ENCODE results near the gene BMAL1. TPM values are rescaled to one million over a fixed set of nuclear protein-coding genes. Genes with fewer than 3 reads are reported as not detected.

Gene BMAL1
- polyA plus RNA-seq, 1 donor (not counting 4 experiments of a cell fraction or from before 2014, with no cell fraction given): 27.5 TPM

GRCh38 chr11:13380731-13381130 lies 103.1 kb downstream of the BMAL1 start:
- no peak for FAIRE-seq
- H3K36me3 ChIP-seq (ENCODE audit: control insufficient read depth in 2 of 2, extremely low read depth in 1 of 2, insufficient read depth in 2 of 2, low read length in 2 of 2): peaks cover 16 to 34% of the 10 kb centered on the region in 2 experiments
- dilution Hi-C loops (cut with MboI; ENCODE audit: extremely low pct_ligation_motif_present, low sequenced_read_pairs): no loop called here

GRCh38 chr11:13382751-13383150 lies 105.2 kb downstream of the BMAL1 start:
- Histone ChIP-seq H3K4me1 (ENCODE audit: control insufficient read depth, extremely low read depth, insufficient read depth, low read length) (no peaks in the 10 kb centered on the region), H3K27me3 (ENCODE audit: control insufficient read depth, extremely low read depth, insufficient read depth, low read length) (no peaks in the 10 kb centered on the region), H3K4me3 (ENCODE audit: control insufficient read depth in 2 of 3, extremely low read depth in 1 of 3, insufficient read depth in 2 of 3, low read depth in 1 of 3, low read length in 3 of 3) (no peak overlapping the region), H4K20me1 (ENCODE audit: control insufficient read depth, extremely low read depth, insufficient read depth, low read length) (no peaks in the 10 kb centered on the region), H2AFZ (ENCODE audit: control insufficient read depth, low read length) (no peak overlapping the region), H3K79me2 (ENCODE audit: control insufficient read depth, insufficient read depth, low read length) (no peaks in the 10 kb centered on the region), H3K27ac (ENCODE audit: control insufficient read depth, insufficient read depth, low read length) (no peak overlapping the region), H3K9ac (ENCODE audit: control insufficient read depth, extremely low read depth, insufficient read depth, low read length) (no peak overlapping the region), H3K9me1 (ENCODE audit: control insufficient read depth, extremely low read depth, insufficient read depth, low read length) (no peaks in the 10 kb centered on the region), H3K36me3 (ENCODE audit: control insufficient read depth in 2 of 2, extremely low read depth in 1 of 2, insufficient read depth in 2 of 2, low read length in 2 of 2) (peaks cover 17 to 31% of the 10 kb centered on the region in 2 experiments), H3K4me2 (ENCODE audit: control insufficient read depth, extremely low read depth, insufficient read depth, low read depth, low read length) (no peak overlapping the region), H3K9me3 (ENCODE audit: control insufficient read depth, low read depth, low read length) (no peaks in the 10 kb centered on the region)
- TF ChIP-seq CTCF (optimal IDR thresholded peaks at IDR 0.05 in 1 of 3, IDR thresholded peaks at IDR 0.05 in 1 of 3, conservative IDR thresholded peaks at IDR 0.05 in 1 of 3; ENCODE audit: extremely low read depth in 1 of 3, insufficient read depth in 2 of 3, low read length in 3 of 3): no peak
- no peak for TF ChIP-seq EZH2 (IDR thresholded peaks at IDR 0.05; ENCODE audit: low read length)
- FAIRE-seq (no peak), DNase-seq (ENCODE audit: low read depth, low spot score) (no peak)
- dilution Hi-C loops (cut with MboI; ENCODE audit: extremely low pct_ligation_motif_present, low sequenced_read_pairs): no loop called here

More at GRCh38 chr11:13380731-13381130, 103.1 kb downstream of the BMAL1 start:
- Histone ChIP-seq H3K4me3 (ENCODE audit: control insufficient read depth in 2 of 3, extremely low read depth in 1 of 3, insufficient read depth in 2 of 3, low read depth in 1 of 3, low read length in 3 of 3) (no peak overlapping the region), H3K9ac (ENCODE audit: control insufficient read depth, extremely low read depth, insufficient read depth, low read length) (no peak overlapping the region), H3K79me2 (ENCODE audit: control insufficient read depth, insufficient read depth, low read length) (no peaks in the 10 kb centered on the region), H2AFZ (ENCODE audit: control insufficient read depth, low read length) (no peak overlapping the region), H3K4me1 (ENCODE audit: control insufficient read depth, extremely low read depth, insufficient read depth, low read length) (no peaks in the 10 kb centered on the region), H4K20me1 (ENCODE audit: control insufficient read depth, extremely low read depth, insufficient read depth, low read length) (no peaks in the 10 kb centered on the region), H3K9me3 (ENCODE audit: control insufficient read depth, low read depth, low read length) (no peaks in the 10 kb centered on the region), H3K4me2 (ENCODE audit: control insufficient read depth, extremely low read depth, insufficient read depth, low read depth, low read length) (no peak overlapping the region), H3K9me1 (ENCODE audit: control insufficient read depth, extremely low read depth, insufficient read depth, low read length) (no peaks in the 10 kb centered on the region), H3K27me3 (ENCODE audit: control insufficient read depth, extremely low read depth, insufficient read depth, low read length) (no peaks in the 10 kb centered on the region), H3K27ac (ENCODE audit: control insufficient read depth, insufficient read depth, low read length) (no peak overlapping the region)
- TF ChIP-seq EZH2 (IDR thresholded peaks at IDR 0.05; ENCODE audit: low read length): no peak
- no peak for TF ChIP-seq CTCF (optimal IDR thresholded peaks at IDR 0.05 in 1 of 3, IDR thresholded peaks at IDR 0.05 in 1 of 3, conservative IDR thresholded peaks at IDR 0.05 in 1 of 3; ENCODE audit: extremely low read depth in 1 of 3, insufficient read depth in 2 of 3, low read length in 3 of 3)
- no peak for DNase-seq (ENCODE audit: low read depth, low spot score)

All from keratinocyte (primary cell).